ENCODE results near the gene GRM4. TPM values are rescaled to one million over a fixed set of nuclear protein-coding genes. Genes with fewer than 3 reads are reported as not detected.
"Not testable (repeated sequence)": the region's sequence is repeated elsewhere in the genome, so short reads cannot be mapped to it uniquely, and the experiment has no call there.

GRM4 gene
- total RNA-seq, result under 0.01 TPM in 1 of 2 replicates, not detected in the other

DNA sequence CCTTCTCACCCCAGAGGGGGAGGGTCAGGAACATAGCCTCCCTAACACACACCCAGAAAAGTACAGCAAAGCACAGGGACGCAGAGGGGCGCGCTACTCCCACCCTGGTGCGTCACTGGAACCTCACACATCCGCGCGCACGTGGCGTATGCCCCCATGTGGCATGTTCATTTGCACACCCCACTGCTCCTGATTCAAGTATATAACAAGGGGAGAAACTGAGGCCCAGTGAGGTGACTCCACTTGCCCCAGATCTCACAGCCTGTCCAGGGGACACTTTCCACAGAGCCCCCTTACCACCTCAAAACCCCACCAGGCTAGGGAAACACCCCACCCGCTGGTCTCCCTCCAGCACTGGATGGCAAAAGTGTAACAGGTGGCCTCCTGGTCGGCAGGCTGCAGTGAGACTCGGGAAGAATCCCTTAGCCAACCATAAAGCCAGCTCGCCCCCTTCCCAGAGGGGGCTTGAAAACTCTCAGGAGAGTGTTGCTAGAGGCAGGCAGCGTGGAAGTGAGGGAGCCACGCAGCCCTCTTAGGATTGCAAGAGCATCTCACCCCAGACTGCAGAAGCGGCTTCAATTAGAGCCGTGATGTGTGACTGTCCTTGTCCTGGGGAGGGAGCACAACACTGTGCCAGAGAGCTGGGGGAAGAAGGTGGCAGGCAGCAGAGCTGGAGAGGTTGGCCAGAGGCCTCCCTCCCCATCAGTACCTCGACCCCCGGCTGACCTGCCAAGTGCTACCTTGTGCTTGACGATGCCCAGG, at the start of gene GRM4:
TSS of gene GRM4 (minus strand) at position 67 of the 762 bp plus-strand sequence. CDS start 12,591 bp downstream, outside the sequence.
- no peak for DNase-seq (ENCODE audit: low read depth in 2 of 2)

DNA sequence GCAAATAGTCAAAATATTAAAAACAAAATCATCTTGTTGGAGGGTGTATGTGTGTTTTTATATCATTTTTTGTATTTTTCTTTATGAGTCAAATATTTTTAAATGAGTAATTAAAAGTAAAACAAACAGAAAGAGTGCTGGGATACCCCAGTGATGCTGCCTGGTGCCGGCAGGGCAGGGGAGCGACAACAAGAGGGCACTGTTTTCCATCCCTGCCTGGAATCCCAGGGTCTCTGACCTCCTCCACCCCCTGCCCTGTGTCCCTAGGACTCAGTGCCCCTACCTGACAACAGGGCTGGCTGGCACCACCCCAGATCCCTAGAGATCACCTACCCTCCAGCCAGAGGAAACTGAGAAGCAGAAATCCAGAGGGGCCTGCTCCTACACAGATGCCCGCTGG, 48.9 kb upstream of the GRM4 start:
- DNase-seq (ENCODE audit: low read depth in 2 of 2), result no peak

GRCh38 chr6:34190504-34191122, 44.7 kb upstream of the GRM4 start:
- DNase-seq (ENCODE audit: low read depth in 2 of 2), result no peak

GRCh38 chr6:34189806-34190503, 44.1 kb upstream of the GRM4 start:
- no peak for DNase-seq (ENCODE audit: low read depth in 2 of 2)

DNA sequence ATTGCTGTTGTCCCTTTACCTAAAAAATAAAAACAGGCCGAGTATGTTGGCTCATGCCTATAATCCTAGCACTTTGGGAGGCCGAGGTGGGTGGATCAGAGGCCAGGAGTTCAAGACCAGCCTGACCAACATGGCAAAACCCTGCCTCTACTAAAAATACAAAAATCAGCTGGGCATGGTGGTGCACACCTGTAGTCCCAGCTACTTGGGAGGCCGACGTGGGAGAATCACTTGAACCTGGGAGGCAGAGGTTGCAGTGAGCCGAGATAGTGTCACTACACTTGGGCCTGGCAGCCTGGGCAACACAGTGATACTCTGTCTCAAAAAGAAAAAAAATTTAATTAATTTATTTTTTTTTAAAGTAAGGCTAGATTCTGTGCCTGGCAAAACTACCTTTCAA, 38.8 kb upstream of the GRM4 start:
- not testable (repeated sequence) for DNase-seq (ENCODE audit: low read depth in 2 of 2)

DNA sequence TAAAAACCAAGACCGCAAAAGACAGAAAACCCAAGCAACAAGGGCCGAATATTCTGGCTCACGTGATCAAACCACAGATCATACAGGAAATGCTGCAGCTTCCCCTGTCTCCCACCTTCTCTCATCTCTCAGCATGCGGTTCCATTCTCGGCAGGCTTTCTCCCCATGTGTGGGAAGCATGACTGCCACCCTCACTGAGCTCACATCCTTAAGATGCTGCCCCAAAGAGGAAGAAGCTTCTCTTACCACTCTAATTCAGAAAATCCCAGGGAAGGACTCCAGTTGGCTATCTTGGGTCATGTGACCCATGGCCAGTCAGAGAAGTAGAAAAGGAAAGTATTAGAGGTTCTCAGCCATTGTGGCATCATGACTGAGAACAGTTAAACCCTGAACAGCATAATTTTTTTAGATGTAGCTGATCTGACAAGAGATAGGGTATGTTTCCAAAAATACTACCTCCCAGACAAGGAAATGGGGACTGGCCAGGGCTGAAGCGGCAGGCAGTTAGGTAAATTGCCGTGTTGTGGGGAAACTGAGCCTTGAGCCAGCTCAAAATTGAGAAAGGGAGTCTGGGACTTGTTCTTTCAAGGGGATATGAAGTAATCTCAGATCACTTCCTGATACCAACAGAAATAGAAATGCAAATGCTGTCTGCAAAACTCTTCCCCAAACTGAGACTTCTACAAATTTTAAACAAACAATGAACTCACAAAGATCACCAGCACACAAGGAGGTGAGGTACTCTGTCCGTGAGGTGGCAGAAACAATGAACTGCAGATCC, 37.1 kb upstream of the GRM4 start:
- no peak for DNase-seq (ENCODE audit: low read depth in 2 of 2)

- DNase-seq (ENCODE audit: low read depth in 2 of 2), result no peak
Measured at GRCh38 chr6:34181908-34182307, 36.0 kb upstream of the GRM4 start.

DNA sequence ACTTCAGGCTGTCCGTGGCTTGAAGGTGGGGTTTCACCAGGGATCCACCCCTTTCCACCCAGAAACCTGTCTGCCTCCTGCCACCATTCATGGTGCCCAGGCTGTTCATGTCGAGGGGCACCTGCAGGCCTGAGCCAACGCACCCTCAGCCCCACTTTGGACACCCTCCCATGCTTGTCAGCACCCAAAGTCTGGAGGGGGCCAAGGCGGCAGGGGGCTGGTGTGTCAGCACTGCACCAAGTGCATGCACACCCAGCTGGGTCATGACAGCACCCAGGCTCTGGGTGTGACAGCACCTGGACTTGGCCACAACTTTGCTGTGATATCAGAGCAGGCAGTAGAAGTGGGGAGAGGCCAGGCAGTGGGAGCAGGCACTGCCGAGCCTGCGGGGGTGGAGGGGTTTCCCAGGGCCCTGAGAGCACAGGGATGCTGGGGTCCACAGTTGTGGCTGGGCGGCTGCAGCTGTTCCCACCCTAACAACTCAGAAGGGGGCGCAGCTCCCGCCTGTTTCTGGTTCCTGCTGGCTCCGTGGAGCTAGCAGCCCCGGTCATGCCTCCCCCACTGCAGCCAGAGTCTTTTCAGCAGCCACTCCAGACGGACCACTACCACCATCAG, 33.3 kb upstream of the GRM4 start:
- DNase-seq (ENCODE audit: low read depth in 2 of 2), result no peak

- no peak for DNase-seq (ENCODE audit: low read depth in 2 of 2)
Measured at GRCh38 chr6:34178357-34179105, 32.6 kb upstream of the GRM4 start.

DNA sequence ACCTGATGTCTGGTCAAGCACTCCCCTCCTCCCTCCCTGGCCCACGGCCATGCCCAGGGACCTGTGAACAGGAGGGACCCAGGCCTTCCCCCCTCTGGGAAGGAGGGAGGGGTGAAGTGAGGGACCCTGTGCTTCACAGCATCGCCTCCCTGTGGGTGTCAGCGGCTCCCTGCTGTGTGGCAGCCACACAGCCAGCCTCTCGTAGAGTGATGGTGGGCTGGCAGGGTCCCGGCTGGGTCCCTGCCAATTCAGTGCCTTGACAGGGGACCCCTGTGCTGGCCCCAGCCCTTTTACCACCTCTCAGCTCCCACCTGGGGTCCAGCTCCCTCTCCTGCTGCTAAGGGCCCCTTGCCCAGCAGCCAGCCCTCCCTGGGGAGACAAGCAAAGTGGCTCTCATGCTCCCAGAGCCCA, 31.3 kb upstream of the GRM4 start:
- no peak for DNase-seq (ENCODE audit: low read depth in 2 of 2)

DNA sequence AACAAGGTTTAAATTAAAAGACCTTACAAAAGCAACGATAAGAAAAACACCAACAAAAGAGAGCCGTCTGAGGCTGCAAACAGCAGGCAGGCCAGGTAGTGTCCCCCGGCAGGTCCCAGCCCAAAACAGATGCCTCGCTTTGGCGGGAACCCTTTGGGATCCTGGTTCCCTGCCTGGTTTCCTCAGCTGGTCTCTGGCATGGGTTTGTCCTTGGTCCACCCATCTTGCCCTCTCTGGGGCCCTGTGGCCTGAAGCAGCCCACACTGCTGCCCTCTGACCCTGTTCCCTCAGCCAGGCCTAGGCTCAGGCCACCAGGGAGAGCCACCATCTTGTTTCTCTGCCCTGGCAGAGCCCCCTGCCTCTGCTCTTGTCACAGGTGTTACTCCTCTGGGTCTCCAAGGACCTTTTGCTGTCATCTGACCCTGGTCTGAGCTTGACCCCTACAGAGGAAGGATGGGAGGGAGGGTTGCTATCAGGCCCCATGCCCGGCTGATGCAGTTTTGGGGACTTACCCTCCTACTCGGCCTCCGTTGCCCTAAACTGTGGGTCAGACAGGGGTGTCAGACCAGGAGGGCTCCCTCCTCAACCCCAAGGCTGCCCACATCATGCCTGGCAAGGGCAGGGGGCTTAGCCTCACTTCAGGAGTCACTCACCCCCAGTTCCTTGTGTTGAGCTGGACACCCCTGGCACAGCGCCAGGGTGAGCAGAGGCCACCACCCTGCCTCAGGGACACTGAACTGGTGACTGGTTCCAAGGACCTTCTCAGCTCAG, 30.6 kb upstream of the GRM4 start:
- DNase-seq (ENCODE audit: low read depth in 2 of 2), result no peak

GRCh38 chr6:34174846-34175399, 29.0 kb upstream of the GRM4 start:
- DNase-seq (ENCODE audit: low read depth in 2 of 2), result no peak

GRCh38 chr6:34172961-34173775, 27.3 kb upstream of the GRM4 start:
- no peak for DNase-seq (ENCODE audit: low read depth in 2 of 2)

DNA sequence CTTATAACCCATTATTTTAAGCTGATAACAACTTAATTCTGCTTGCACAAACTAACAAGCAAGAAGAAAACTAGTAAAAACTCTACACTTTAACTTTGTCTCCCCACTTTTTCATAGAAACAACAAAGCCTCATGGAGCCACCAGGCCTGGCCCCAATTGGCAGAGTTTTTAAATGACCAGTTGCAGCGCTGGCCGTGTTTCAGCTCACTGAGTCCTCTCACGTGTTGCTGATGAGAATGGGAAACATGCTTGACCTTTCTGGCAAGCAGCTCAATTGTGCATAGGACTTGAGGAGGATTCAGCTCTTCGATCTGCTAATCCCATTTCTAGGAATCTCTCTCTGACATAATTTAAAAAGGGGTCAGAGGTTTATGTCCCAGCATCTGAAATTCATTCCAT, 24.5 kb upstream of the GRM4 start:
- DNase-seq (ENCODE audit: low read depth in 2 of 2), result no peak

DNA sequence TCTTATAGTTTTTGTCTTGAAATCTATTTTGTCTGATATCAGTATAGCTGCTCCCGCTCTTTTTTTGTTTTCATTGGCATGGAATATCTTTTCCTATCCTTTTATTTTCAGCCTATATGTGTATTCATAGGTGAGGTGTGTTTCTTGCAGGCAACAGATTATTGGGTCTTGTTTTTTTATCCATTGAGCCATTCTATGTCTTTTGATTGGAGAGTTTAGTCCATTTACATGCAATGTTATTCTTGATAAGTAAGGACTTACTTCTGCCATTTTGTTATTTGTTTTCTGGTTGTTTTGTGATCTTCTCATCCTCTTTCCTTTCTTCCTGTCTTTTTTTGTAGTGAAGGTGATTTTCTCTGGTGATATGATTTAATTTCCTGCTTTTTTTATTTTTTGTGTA, 24.0 kb upstream of the GRM4 start:
- DNase-seq (ENCODE audit: low read depth in 2 of 2), result no peak

DNA sequence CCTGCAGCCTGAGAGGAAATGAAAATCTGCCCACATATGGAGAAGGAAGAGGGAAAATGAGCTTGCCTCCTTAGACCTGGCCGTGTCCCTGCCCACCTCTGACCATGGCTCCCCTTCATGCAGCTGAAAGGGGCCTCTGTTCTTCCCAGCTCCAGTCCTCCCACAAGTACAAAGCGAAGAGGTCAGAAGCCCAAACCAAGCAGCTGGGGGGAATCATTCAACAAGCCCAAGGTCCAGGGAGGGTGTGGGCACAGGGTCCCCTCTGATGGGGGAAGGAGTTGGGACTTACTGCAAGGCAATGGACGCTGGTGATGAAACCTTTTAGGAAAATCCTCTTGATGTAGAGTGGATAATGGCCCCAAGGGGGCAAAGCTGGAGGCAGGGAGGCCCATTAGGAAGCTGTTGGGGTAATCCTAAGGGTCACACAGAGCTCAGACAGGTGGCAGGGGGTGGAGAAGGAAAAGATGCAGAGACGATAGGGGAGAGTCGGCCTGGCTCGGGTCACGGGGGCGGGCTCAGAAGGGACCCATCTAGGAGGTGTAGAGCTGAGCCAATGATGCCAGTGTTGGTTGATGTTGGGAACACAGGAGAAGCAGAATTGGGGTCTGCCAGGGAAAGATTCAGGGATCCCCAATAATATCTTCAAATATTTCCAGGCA, 16.1 kb upstream of the GRM4 start:
- no peak for DNase-seq (ENCODE audit: low read depth in 2 of 2)

DNA sequence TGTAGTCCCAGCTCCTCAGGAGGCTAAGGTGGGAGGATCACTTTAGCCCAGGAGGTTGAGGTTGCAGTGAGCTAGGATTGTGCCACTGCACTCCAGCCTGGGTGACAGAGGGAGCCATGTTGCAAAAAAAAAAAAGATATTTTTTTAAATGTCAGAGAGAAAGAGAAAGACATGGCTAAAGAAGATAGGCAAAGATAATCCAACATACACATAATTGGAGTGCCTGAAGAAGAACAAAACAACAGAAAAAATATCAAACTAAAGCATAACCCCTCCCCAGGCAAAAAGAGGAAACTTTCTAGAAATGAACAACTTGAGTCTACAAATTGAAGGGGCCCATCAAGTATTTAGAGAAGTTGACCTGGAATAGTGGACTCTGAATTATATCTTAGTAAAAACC, 14.0 kb upstream of the GRM4 start:
- DNase-seq (ENCODE audit: low read depth in 2 of 2), result no peak

DNA sequence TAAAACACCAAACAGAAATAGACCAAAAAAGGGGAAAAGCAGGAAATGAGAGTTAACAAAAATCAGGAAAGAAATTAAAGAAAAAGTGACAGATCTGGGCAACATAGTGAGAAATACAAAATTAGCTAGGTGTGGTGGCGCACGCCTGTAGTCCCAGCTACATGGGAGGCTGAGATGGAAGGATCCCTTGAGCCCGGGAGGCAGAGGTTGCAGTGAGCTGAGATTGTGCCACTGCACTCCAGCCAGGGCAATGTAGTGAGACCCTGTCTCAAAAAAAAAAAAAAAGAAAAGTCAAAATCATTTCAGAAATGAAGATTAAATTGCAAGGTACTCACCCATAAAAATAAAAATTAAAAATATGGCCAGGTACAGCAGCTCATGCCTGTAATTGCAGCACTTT, 13.0 kb upstream of the GRM4 start:
- no peak for DNase-seq (ENCODE audit: low read depth in 2 of 2)
